HCEC 1CT (cell line): Measurements from ENCODE around the gene STK25.
A peak's percentile ranks its signal among the peaks of the same experiment; 100 is the strongest.

Source experiments
- DNase-seq: peaks from one replicate; pipeline ENCODE4 v3.0.0-alpha.2; 2017

The STK25 gene

DNA sequence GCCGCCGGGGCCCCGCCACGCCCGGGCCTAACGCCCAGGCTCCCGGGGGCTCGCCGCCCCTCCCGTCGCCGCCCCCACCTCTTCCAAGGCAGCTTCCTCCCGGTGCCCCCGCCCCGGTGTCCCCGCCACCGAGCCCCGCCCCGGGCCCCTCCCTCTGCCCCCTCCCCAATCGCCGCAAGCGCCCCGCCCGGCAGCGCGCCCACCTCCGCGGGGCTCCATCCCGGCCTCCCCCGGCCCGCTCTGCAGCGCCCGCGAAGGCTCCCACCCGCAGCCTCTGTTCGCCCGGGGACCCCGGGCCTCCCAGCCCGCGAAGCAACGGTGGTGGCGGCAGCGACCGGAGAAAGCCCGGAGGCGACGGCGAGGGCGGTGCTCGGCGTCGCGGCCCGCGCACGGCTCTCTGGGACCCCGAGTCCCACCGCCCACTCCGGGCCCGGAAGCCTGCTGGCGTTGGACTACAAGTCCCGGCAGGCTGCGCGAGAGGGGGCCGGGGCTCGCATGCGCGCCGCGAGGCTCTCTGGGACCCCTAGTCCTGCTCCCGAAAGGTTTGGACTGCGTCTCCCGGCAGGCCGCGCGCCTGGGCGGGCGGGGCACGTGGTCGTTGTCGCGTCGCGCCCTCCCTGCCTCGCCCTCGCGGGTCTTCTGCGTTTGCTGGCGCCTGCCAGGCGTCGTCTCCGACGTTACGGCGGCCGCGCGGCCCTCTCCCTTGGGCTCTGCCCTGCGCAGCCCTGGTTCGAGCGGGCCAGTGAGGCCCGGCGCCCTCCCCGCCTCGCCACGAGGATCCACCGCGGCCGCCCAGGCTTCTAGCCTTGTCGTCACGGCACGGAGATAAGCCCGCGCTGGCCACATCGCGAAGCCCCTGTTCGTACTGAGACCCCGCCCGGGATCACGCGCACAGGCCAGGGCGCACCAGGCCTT is at the start of gene STK25:
Gene STK25 (minus strand): TSS at position 345 of the 915 bp plus-strand sequence. CDS start 549 bp downstream, outside the sequence.
- DNase-seq = peak; percentile 98

DNA sequence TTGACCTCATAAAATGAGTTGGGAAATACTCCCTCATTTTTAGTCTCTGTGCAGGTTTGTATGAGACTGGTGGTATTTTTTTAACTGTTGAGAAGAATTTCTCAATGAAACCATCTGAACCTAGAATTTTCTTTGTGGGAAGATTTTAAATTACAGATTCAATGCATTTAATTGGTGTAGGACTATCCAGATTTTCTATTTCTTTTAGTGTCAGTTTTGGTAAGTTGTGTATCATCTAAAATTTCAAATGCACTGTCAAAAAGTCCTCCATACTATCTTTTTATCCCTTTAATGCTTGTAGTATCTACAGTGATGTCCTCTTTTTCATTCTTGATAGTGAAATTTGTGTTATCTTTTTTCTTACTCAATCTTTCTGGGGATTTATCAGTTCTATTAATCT is 48.4 kb upstream of the STK25 start:
- DNase-seq = no peak

DNA sequence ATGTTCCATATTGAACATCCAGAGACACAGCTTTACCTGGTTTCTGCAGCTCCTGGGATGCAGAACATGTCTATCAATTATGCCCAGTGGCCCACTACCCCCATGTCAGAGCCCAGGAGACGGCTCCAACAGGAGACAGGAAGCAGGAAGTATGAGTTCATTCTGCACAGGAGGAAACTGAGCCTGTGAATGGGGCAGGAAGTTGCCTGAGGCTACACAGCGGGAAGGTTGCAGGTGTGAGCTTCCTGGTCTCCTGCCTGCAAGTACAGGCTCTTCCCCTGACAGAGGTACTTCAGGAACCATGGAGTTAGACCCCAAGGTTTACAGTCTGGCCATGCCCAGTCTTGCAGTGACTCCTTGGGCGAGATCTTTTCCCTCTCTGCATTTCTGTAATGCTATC is 47.3 kb upstream of the STK25 start:
- no peak for DNase-seq

- no peak for DNase-seq
Observed at GRCh38 chr2:241554610-241555322, 46.4 kb upstream of the STK25 start.

GRCh38 chr2:241553981-241554380 is 45.6 kb upstream of the STK25 start:
- DNase-seq = no peak

DNA sequence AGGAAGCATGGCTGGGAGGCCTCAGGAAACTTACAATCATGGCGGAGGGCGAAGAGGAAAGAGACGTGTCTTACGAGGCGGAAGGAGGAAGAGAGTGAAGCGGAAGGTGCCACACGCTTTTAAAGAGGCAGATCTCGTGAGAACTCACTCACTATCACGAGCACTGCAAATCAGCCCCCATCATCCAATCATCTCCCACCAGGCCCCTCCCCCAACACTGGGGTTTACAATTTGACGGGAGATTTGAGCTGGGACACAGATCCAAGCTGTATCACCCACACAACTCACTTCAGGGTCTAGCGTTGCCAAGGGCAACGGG is 45.1 kb upstream of the STK25 start:
- no peak for DNase-seq

DNA sequence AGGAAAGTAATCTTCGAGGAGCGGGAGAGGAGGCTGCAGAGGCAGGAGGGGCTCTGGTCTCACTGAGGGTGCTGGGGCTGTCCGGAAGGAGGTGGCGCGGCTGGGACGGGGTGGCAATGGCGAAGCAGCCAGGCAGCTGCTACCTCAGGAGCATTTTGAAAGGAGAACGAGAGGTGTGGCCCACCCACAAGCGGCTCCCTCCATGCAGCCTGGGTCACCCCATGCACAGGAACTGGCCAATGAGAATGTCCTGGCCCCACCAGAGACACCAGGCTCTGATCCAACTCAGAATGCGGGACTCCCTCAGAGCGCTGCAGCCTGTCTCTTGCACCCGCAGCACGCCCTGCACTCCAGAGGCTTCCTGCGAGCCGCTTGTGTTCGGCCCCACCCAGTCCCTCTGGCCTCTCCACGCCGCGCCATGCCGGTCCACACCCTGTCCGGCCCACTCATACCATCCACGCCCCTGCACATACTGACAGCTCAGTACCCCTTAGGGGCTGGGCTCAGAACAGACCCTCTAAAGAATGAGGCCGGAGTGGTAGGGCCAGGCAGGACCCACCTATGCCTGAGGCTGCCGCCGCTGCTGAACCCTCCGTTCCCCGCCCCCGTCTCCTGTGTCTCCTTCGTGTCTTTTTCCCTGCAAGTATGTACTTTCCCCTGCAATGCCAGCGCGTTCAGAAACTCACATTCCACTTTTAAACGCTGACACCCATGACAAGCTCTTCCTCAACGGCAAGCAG is 43.8 kb upstream of the STK25 start:
- no peak for DNase-seq

- no peak for DNase-seq
Observed at GRCh38 chr2:241551599-241551997, 43.2 kb upstream of the STK25 start.

- no peak for DNase-seq
Observed at GRCh38 chr2:241550616-241551580, 42.5 kb upstream of the STK25 start.

DNA sequence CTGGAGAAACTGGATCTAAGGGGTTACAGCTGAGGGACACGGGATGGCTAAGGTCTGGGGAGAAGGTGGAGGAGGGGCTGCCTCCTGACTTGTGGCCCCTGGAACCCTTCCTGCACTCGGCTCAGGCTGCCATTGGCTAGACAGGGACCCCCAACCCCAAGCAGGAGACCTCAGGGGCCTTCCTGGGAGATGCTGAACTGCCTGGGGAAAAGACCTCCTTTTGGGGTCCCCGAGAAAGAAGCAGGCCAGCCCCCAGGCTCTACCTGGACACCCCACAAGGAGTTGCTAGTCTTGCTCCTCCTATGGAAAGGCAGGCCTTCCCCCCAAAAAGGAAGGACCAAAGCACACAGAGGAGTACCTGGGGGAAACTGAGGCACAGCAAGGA is 40.1 kb upstream of the STK25 start:
- DNase-seq = no peak

DNA sequence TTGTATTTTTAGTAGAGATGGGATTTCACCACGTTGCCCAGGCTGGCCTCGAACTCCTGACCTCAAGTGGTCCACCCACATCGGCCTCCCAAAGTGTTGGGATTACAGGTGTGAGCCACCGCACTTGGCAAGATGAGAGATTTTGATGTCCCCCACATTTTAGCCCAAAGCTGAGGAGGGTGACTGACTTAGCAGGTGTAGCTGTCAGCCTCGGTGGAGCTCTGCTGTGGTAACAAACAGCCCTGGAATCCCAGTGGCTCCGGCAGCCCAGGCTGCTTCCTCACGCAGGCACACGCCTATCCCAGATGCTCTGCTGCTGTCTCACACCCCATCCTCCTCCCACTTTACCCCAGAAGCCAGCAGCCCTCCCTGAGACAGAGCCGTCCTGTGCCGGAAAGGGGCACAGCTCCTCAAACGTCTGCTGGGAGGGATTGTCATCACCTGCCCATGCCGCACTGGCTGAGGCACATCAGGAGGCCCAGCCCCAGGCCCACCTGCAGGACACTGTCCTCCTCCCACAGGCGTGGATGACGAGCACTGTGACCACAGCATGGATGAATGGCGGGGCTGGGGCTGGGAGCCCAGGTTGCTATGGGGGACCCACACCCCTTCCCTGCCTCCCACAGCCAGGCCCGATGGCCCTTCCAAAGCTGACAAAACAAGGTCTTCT is 39.5 kb upstream of the STK25 start:
- no peak for DNase-seq

DNA sequence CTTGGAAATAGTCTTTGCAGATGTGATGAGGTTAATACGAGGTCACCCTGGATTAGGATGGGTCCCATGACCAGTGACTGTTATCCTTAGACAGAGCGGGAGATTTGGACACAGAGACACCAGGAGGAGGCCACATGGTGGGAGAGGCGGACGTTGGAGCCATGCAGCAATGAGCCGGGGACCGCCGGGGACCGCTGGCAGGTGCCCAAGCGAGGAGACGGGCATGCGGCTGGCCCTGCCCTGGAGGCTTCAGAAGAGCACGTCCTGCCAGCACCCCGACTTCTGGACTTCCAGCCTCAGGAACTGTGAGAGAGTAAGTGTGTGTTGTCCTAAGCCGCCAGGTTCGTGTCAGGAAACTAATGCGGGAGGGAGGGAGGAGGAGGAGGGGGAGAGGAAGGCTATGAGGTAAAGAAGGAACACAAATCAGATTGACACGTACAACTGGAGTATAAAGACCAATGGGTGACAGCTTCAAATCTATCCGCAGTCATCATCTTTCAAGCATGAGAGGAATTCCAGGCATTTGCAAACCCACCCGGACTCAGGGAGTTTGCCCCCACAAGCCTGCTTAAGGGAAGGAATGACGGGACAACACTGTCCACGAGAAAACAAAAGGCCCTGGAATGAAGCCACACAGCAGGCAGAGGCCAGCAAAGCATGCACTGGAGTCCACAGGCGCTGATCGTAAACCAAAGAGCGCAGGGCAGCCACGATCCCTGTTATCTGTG is 38.6 kb upstream of the STK25 start:
- peak; percentile 54 for DNase-seq

DNA sequence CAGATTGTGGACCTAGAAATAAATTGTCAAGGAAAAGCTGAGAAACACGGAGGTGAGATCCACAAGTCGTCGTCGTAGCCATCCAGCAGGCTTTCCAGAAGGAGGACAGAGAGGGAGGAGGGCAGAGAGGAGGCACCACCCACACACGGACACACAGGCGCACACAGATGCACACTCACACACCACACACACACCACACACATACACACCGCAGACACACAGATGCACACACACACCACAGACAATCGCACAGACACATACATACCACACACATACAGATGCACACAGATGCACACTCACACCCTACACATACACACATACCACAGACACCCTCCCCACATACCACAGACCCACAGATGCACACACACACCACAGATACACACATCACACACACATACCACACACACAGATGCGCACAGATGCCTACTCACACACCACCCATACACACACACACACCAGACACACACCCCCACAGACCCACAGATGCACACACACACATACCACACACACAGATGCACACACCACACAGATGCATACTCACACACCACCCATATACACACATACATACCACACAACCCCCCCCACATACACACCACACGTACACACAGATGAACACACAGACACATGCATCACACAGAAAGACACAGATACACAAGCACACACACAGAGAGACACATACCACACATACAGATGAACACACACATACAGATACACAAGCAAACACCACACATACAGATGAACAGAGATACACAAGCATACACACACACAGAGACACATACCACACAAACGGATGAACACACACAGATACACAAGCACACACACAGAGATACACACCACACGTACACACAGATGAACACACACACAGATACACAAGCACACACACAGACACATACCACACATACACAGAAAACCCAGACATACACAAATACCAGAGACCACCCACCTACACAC is 37.4 kb upstream of the STK25 start:
- no peak for DNase-seq

- DNase-seq = peak; percentile 67
Observed at GRCh38 chr2:241545106-241545505, 36.7 kb upstream of the STK25 start.

DNA sequence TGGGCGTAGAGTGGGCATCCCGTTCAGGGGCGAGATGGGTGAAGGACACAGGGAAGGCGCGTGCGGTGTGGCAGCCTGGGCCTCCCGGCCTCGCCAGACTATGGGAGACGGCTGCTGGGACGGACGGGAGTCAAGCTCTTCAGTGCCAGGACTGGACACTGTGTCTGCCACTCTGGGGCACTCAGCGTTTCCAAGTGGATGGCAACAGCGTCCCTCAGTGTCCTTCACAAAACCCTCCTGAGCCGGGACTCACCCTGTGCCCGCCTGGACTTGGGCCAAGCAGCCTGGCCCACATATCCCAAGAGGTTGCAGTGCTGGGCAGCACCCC is 33.9 kb upstream of the STK25 start:
- no peak for DNase-seq

DNA sequence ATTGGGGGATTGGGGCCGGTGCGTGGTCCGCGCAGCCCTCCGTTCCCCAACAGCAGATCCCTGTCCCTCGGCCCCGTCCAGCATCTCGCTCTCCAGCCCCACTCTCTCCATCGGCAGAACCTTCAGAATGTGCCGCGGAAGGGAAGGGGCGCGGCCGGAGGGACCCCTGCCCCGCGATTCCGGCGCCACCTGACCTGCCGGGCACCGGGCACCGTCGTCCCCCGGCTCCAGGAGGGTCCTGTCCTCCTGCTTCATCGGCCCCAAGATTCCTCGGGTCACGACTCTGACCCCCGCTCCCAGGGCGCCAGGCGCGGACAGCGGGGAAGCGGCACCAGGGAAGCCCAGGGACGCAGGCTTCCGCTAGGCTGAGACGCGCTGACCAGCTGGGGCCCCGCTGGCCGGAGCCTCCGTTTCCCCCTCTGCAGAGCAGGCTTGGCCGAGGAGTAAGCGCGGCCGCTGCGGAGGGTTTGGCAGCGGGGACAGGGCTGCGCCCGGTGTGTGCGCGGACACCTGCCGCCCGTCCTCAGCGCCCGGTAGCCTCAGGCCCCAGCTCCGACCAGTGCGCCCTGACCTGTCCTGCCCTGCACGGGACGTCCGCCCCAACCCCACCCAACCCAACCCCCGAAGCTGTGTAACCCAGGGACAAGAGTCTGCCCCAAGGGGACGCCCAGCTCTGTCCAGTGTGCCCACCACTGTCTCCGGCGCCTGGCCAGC is 33.3 kb upstream of the STK25 start:
- DNase-seq = no peak

DNA sequence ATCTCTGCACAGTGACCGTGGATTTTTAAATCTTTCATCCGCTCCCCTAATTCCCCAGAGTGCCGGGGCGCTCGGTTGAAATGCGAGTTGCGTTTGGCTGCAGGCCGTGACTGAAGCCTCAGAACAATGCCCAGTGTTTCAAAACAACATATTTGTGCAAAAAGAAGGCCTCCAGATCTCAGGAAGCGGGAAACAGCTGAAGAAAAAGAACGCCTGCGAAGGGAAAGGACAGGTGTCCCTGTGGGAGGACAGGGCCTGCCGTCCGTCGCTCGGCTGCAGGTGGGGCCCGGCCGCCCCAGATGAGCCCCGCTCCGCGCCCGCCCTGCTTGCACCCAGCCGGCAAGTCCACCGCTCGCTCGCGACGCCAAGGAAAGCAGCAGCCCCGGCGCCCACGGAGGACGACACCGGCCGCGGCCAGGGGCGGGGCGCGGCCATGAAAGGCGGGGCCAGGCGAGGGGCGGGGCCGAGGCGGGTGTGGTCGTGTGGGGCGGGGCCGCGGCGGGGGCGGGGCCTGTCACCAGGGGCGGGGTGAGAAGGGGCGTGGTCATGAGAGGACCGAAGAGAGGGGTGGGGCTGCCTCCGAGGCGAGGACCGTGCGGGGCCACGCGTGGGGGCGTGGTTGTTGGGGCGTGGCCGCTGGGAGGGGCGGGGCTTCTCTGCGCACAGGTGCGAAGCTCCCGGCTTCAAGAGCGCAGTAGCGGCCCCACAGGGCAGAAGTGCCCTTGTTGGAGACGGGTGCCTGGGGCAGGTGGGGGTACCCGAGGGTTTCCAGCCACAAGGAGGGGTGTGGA is 32.6 kb upstream of the STK25 start:
- DNase-seq = peak; percentile 22

GRCh38 chr2:241540401-241540770 is 32.0 kb upstream of the STK25 start:
- DNase-seq = no peak
